CD4-positive, alpha-beta T cell treated with Interleukin-17A for 1 hour (primary cell): ENCODE measurements around the gene AFF2.

Experiments
- DNase-seq: peaks from one replicate; pipeline ENCODE4 v3.0.0-alpha.2; 2020

The AFF2 gene

DNA sequence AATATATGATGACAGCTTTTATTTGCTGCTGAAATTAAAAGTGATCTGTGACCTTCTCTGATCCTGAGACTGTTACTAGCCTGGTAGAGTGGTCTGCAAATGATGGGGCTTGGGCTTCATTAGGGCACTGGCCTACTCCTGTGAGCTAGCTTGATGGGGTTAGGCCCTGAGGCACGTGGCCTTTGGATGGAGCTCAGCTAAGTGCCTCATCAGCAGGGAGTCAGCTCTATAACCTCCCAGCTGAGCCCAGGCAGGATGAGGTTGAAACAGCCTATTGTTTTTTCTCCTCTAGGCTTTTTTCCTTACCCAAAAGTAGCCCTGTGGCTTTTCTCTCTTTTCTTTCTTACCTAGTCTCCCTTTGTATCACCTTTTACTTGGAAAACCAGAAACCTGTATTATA lies 92.2 kb downstream of the AFF2 start:
- no peak for DNase-seq

GRCh38 chrX:148593146-148593545 lies 92.7 kb downstream of the AFF2 start:
- no peak for DNase-seq

DNA sequence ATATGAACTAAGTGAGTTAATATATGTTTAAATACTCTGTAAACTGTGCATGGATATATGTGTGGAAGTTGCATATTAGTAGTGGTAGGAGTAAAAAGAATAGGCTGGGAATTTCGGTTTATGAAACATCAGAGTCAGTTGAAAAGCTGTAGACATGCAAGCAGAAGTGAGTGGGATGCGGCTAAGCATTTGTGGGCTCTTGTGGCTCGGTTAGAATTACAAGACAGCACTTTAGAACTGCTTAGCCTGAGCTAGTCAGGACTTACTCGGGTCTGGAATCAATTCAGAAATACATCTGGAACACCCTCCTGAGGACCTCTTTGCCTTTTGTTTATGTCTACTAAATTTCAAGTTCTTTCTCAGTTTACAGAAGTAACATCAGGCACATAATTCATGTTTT lies 93.6 kb downstream of the AFF2 start:
- no peak for DNase-seq

- DNase-seq, result no peak
Observed at GRCh38 chrX:148599404-148599803, 99.0 kb downstream of the AFF2 start.

DNA sequence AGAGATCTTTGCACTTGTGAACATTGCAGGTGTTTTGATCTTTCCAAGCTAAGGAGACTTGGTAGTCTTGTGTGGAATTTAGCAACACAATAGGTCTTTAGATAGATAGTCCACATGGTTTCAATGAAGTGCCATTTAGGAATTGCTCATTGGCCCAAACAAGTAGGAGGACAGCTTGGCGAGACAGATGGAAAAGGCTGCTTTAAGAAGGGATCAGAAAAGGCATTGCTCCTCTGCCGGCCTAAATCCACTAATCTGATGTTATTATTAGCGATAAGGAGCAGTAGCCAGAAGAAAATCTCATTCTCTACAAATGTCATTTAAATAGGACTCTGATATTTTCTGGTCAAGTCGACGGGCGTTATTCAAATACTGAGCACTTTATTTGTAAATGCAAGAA lies 99.7 kb downstream of the AFF2 start:
- no peak for DNase-seq

GRCh38 chrX:148600581-148600980 lies 100.2 kb downstream of the AFF2 start:
- no peak for DNase-seq

- DNase-seq, result no peak
Observed at GRCh38 chrX:148601034-148601433, 100.6 kb downstream of the AFF2 start.

DNA sequence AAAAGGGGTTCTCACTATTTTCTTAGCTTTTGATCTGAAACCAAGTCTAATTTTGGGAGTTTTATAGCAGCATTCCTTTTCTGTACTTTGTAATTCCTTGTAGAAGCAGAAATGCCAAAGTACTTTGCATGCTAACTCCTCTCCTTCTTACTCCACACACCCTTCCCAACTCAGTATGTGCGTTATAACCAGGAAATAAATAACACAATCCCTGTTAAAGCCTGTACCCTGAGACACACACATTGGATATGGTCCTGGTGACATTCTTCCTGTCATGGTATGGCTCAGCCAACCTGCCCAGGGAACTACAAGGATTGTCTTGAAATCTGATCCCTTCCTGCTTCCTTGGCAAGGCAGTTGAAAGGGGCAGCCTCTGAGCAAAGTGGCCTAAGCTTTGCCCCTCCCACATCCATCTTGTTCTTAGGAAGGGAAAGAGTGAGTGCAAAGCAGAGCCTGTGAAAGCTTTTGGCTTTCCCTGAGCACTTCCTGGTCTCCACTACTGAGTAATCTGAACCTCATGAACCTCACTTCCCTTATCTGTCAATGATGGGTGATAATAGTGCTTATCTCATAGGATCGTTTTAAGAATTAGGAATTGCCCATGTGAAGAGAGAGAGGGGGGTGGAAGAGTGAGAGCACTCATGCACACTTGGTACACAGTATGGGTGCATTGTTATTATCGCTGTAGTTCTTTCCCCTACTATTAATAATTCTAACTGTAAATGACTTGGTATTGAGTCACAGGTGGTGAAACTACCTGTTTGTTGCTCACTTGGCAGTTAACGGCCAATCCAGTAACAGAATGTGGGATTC lies 109.3 kb downstream of the AFF2 start:
- no peak for DNase-seq

GRCh38 chrX:148610328-148610698 lies 109.9 kb downstream of the AFF2 start:
- no peak for DNase-seq

DNA sequence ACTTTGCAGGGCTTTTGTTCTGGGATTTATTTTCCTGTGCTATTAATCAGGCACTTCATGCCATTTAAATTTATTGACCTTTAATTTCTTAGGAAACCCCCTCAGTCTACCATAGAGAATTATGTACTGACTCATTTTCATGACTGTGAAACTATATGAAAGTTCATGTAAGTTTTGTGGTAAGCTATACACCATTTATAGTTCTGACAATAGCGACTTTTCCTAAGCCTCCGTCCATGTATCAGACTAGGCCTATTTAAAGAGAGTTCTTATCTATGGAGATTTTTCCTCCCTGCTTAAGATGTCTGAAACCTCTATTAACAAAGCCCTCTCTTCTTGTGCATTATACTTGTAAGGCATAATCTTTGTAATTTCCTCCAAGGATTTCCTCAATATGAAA lies 111.6 kb downstream of the AFF2 start:
- no peak for DNase-seq

DNA sequence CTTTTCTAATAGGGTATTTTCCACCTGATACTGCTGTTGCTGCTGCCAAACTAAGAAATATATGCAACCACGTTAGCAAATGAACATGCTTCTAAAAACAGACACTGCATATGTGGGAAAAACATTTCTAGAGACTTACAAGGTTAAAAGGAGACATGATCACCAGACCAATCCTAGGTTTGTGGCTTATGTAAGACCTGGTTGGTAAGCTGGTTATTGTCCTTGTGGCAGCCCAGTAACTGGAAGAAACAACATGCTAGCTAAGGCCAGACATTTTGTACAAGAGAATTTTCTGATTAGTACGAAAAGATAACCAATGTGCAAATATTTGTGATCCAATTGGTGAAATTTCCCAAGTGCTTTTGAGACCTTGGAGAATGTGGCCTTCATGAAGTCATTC lies 112.0 kb downstream of the AFF2 start:
- DNase-seq, result no peak

DNA sequence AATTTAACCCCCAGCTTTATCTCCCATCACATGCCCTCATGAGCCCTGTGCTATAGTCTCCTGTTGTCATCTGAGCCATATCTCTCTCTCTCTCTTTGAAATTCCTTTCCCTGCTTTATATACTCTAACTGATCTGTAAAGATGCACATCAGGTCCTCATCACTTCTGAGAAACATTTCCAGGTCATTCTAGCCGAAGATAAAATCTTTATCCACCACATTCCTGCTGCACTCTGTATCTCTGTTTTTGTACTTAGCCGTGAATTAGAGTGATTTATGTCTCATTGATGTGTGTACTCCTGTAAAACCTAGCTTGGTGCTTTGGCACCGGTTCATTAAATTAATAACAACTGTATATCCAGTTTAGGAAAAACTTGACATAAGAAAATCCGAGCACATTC lies 113.2 kb downstream of the AFF2 start:
- DNase-seq, result no peak

GRCh38 chrX:148615491-148615890 lies 115.1 kb downstream of the AFF2 start:
- DNase-seq, result no peak

DNA sequence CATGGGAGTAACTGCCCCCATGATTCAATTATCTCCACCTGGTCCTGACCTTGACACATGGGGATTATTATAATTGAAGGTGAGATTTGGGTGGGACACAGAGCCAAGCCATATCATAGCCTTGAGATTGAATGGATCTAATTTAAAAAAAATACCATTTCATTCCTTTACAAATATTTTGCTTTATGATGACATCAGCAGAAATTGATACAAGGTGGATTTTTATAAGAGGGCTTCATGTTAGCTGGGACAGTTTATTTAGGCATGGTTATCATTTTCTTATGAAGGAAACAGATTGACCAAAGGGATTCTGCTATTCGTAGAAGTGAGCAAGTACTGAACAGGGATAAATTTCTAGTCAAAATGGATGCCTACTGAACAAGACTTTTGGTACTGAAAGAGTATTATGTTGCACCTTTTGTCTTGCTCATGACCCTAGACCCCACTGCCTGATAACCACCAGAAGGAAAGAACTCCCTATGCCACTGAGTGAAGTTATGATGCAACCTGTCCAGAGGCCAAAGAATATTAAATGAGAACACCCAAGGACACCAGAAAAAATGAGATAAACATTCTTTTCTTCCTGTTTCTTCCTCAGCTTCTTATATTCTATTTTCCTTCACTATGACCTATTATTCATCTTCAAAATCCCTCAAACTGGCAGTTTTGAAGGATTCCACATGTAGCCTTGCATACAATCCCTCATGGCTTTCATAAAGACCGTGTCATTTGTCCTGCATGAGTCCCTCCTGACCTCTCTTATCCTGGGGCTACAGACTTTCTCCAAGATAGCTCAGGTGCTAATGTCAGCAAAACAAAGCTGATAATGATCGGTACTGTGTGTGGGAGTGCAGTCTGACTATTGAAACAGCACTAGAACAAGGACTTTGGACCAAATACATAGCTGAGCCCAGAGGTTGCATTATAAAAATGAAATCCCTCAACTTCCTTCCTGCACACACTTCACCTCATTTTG lies 118.3 kb downstream of the AFF2 start:
- no peak for DNase-seq

GRCh38 chrX:148620023-148620422 lies 119.6 kb downstream of the AFF2 start:
- no peak for DNase-seq

DNA sequence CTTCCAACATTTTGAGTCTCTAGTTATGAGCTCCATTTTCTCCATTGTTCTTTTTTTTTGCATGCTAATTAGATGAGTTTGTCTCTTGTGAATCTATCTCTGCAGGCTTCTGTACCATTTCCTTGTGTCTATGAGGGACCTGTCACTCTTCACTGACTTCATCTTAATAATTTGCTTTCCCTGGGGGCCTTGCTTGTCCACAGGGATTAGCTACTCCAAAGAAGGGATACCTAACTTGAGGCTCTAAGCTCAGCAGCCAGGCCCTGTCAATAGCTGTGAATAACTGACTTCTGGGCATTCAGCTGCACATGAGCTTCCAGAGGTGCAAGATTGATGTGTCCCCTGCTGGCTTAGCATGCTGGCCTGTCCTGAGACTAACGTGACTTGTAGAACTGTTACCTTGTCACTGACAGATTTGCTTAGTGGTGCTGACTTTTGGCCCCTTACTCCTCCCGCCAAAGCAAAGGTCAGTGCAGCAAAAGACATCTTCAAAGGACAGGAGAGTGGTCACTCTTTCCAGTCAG lies 124.6 kb downstream of the AFF2 start:
- DNase-seq, result no peak

DNA sequence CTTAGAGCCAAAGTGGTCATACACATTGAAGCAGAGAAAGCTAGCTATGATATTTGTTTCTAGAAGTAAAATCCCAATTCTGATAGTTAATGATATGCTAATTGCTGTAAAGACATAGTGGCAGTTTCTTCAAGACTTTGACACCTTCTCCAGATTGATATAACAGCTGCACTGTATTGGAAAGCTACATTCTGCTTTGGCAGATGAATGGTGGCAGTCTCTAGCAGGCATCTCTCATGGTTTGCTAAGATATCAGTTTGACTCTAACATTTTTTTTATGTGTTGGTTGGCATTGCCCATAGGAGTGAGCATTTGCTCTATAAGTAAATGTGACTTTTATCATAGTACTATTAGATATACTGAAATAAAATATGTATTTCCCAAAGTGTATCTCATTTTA lies 128.2 kb downstream of the AFF2 start:
- no peak for DNase-seq

- DNase-seq, result no peak
Observed at GRCh38 chrX:148629434-148629833, 129.0 kb downstream of the AFF2 start.

DNA sequence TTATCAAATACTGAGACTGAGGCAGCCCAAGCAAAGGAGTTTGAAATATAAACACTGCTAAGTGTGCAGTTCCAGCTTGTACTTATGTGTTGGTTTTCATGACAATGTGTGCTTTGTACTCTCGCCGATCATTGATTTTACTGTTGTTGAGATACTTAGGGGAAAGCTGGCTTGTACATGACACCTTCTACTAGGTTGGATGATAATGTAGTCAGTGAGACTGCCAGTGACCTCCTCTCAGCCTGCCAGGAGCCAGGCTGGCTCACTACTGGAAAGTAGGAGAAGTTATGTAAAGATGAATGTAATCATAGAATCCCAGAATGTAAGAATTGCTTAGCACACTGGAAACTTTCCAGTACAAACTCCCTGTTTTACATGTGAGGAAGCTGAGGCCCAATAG lies 132.0 kb downstream of the AFF2 start:
- no peak for DNase-seq

DNA sequence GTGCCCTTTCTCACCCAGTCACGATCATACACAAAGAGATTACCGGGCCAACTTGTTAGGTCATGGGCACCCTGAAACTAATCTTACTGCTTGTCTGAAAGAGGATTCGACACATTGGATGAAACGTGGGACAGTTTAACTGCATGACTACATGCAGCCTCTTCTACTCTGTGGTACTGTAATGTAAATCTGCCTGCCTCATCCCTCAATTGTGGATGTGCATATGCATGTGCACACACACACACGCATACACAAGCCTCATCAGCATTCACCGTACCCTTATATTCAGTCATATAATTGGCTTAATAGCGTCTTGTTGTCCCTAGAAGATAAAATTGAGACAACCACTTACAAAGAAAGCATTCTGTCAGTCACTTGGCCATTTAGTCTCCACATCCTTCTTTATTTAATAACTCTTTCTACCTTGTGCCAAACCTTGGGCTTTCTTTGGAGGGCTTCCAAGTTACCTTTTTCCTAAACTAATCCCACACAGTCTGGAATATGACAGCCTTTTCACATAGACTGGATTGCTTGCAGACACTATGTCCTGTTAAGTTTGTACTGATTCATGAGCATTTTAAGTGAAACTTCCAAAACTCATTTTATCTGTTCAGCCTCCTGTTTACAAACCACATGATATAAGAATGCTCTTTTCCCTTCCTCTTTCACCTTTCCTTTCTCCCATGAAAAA lies 132.9 kb downstream of the AFF2 start:
- no peak for DNase-seq

GRCh38 chrX:148634591-148634990 lies 134.2 kb downstream of the AFF2 start:
- DNase-seq, result no peak

DNA sequence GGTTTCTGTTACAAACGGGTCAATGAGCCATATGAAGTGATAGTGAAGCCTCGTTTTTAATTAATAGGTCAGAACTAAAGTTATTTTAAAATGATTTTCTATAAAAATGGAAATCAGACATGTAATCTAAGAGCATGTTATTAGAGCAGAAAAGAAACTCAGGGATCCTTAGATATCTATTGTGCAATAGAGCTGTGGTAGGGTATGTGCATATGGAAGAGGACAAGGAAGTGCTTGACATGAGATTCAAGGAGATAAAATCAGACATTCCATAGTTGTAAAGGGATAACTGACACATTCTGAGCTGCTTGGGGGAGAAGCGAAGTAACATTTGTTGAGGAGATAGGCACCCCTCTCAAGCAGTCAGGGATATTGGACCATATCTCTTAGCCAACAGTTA lies 143.0 kb downstream of the AFF2 start:
- no peak for DNase-seq

DNA sequence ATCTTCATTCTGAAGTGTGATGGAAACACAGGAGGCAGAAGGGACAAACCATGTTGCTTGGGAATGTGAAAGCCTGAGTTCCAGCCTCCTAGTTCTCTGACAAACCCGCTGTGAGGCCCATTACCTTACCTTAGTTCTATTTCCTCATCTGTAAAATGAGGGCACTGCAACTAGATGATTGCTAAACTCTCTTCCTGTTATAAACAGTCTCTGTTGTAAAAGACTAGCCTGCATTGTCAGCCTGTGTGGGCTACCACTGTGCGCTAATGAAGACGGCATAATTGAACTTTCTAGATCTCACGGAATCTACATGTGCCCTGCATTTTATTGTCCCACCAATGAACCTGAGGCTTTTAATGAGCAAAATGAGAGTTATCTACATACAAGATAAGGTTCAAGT lies 147.2 kb downstream of the AFF2 start:
- no peak for DNase-seq
